Activated naive CD4-positive, alpha-beta T cell treated with anti-CD3 and anti-CD28 coated beads, Interleukin-2, amount 10 ng/mL, durations not matched to agents 5 hours and 36 hours (primary cell): ENCODE measurements around the gene TMEM63B. TPM values are rescaled to one million over a fixed set of nuclear protein-coding genes. Genes with fewer than 3 reads are reported as not detected.

Experiments used
- total RNA-seq, 2 experiments: library from RNA; stranded (reverse); gene quantifications; one replicate each; pipeline ENCODE4 v1.2.3, GENCODE V29; 2021

TMEM63B gene
- 10 to 100 TPM; 15.6 to 15.8 TPM for total RNA-seq

GRCh38 chr6:44127186-44128019 lies at the start of gene TMEM63B, which contains the start of gene MRPL14:
TSS of gene TMEM63B (plus strand) at chr6:44127554. CDS start at chr6:44134585, 7,031 bp downstream.
TSS of gene MRPL14 (minus strand) at chr6:44127452. CDS start at chr6:44116611, 10,841 bp downstream.

GRCh38 chr6:44158770-44159228 lies 31.4 kb downstream of the TMEM63B start, which contains the start of gene CAPN11:
TSS of gene CAPN11 (plus strand) at chr6:44158820. CDS start at chr6:44158849, 29 bp downstream.

Other genes starting within 250 kb of the TMEM63B start
- 10 to 100 TPM; 49.2 TPM for gene MRPL14, start 102 bp upstream of the TMEM63B start, total RNA-seq
- gene CAPN11, start 31.3 kb downstream of the TMEM63B start, total RNA-seq: not detected
- not detected for gene MYMX, start 89.4 kb downstream of the TMEM63B start, total RNA-seq
- 10 to 100 TPM; 18.1 to 23.1 TPM for gene SLC29A1, start 96.0 kb downstream of the TMEM63B start, total RNA-seq
- gene HSP90AB1, start 119.5 kb downstream of the TMEM63B start, total RNA-seq: 100 to 1,000 TPM; 398 to 401 TPM
- 10 to 100 TPM; 32.1 to 33.1 TPM for gene SLC35B2, start 130.0 kb downstream of the TMEM63B start, total RNA-seq
- gene NFKBIE, start 138.0 kb downstream of the TMEM63B start, total RNA-seq: 10 to 100 TPM; 11.8 to 14.3 TPM
- gene TMEM151B, start 142.9 kb downstream of the TMEM63B start, total RNA-seq: not detected
- gene AARS2, start 185.8 kb downstream of the TMEM63B start, total RNA-seq: 10 to 100 TPM; 14.6 to 15.8 TPM
- not detected for gene SPATS1, start 215.1 kb downstream of the TMEM63B start, total RNA-seq